IMR-90 (cell line): Measurements from ENCODE around the gene GIMAP8. TPM values are rescaled to one million over a fixed set of nuclear protein-coding genes. Genes with fewer than 3 reads are reported as not detected.

Experiments
- ATAC-seq: fragments of 200-7000 bp; cut with Tn5 transposase; 2 replicates; pipeline ENCODE4 v1.9.1; 2020; ENCODE audit warnings: low read depth, mild to moderate bottlenecking, moderate library complexity
- BruUV-seq: library from RNA; stranded (reverse); fragments of 400-500 nt; replicated peaks from 2 replicates; lab custom pipeline; 2021; lab: Mats Ljungman, UMichigan
- CTCF ChIA-PET: fragments of 300-600 bp; formaldehyde crosslinking; extraction: SDS; loops from one replicate; lab custom pipeline; 2021; ENCODE audit warnings: antibody characterized with exemption; lab: Yijun Ruan, JAX
- POLR2A ChIA-PET: fragments of 300-600 bp; sonication (Branson Sonifier 250); formaldehyde crosslinking; loops from one replicate; lab custom pipeline; 2022; ENCODE audit warnings: antibody characterized with exemption; ENCODE audit not compliant: unreplicated experiment; lab: Charles Lee
- DNase-seq: peaks from one replicate; pipeline ENCODE4 v3.0.0; 2013
- H2AFZ ChIP-seq: replicated peaks from 2 replicates; pipeline ENCODE3; 2013; ENCODE audit warnings: low read length, mild to moderate bottlenecking; ENCODE audit not compliant: poor library complexity
- H2AK5ac ChIP-seq: 2 replicates; pipeline ENCODE4 v1.6.1; 2013; ENCODE audit warnings: low read depth, low read length, inconsistent platforms
- H2AK9ac ChIP-seq: replicated peaks from 2 replicates; pipeline ENCODE3; 2013; ENCODE audit warnings: mild to moderate bottlenecking, low read depth, low read length, moderate library complexity; ENCODE audit not compliant: poor library complexity
- H2BK120ac ChIP-seq: 2 replicates; pipeline ENCODE4 v1.6.1; 2013; ENCODE audit warnings: low read depth, low read length, inconsistent platforms
- H2BK15ac ChIP-seq: 3 replicates; pipeline ENCODE4 v1.6.1; 2013; ENCODE audit warnings: low read depth, low read length, inconsistent platforms
- H2BK20ac ChIP-seq: 2 replicates; pipeline ENCODE4 v1.6.1; 2013; ENCODE audit warnings: low read depth, mild to moderate bottlenecking, inconsistent platforms, low read length, moderate library complexity
- H2BK5ac ChIP-seq: 2 replicates; pipeline ENCODE4 v1.6.1; 2013; ENCODE audit warnings: mild to moderate bottlenecking, low read depth, low read length, inconsistent platforms; ENCODE audit not compliant: poor library complexity, severe bottlenecking
- H3K14ac ChIP-seq: replicated peaks from 2 replicates; pipeline ENCODE4 v1.6.1; 2013; ENCODE audit warnings: low read depth, low read length, inconsistent platforms
- H3K18ac ChIP-seq: 2 replicates; pipeline ENCODE4 v1.6.1; 2013; ENCODE audit warnings: low read depth, low read length, control low read depth
- H3K23ac ChIP-seq: 2 replicates; pipeline ENCODE4 v1.6.1; 2013; ENCODE audit warnings: low read depth, low read length, inconsistent platforms
- H3K27ac ChIP-seq: 2 replicates; pipeline ENCODE4 v1.5.1; 2013; ENCODE audit warnings: mild to moderate bottlenecking, control low read depth, low read length; ENCODE audit not compliant: insufficient read depth
- H3K27me3 ChIP-seq: 2 replicates; pipeline ENCODE4 v1.6.1; 2013; ENCODE audit warnings: low read length; ENCODE audit not compliant: control insufficient read depth, insufficient read depth
- H3K36me3 ChIP-seq: 2 replicates; pipeline ENCODE4 v1.6.1; 2013; ENCODE audit warnings: low read length, mixed read lengths; ENCODE audit not compliant: control insufficient read depth, insufficient read depth
- H3K4ac ChIP-seq: 2 replicates; pipeline ENCODE4 v1.6.1; 2013; ENCODE audit warnings: low read depth, low read length, inconsistent platforms
- H3K4me1 ChIP-seq: 2 replicates; pipeline ENCODE4 v1.6.1; 2013; ENCODE audit warnings: low read length, mixed read lengths; ENCODE audit not compliant: control insufficient read depth, insufficient read depth
- H3K4me2 ChIP-seq: 2 replicates; pipeline ENCODE4 v1.6.1; 2013; ENCODE audit warnings: low read depth, mild to moderate bottlenecking, control low read depth, low read length, moderate library complexity
- H3K4me3 ChIP-seq: 2 replicates; pipeline ENCODE4 v1.5.1; 2013; ENCODE audit warnings: low read depth, mild to moderate bottlenecking, control low read depth, low read length, moderate library complexity; ENCODE audit not compliant: insufficient read depth
- H3K56ac ChIP-seq: 2 replicates; pipeline ENCODE4 v1.6.1; 2013; ENCODE audit warnings: low read length, inconsistent platforms; ENCODE audit not compliant: insufficient read depth; ENCODE audit errors: extremely low read depth
- H3K79me1 ChIP-seq, 2 experiments: 2 replicates each; pipeline ENCODE4 v1.6.1; 2013; ENCODE audit warnings: low read length in 2 of 2, inconsistent platforms in 1 of 2, low read depth in 1 of 2
- H3K9ac ChIP-seq: 2 replicates; pipeline ENCODE4 v1.6.1; 2013; ENCODE audit warnings: low read depth, low read length, control low read depth
- H3K9me1 ChIP-seq: 2 replicates; pipeline ENCODE4 v1.6.1; 2013; ENCODE audit warnings: low read length, inconsistent platforms; ENCODE audit not compliant: insufficient read depth
- H3K9me3 ChIP-seq: 2 replicates; pipeline ENCODE4 v1.6.1; 2013; ENCODE audit warnings: low read length; ENCODE audit not compliant: control insufficient read depth, insufficient read depth
- H4K20me1 ChIP-seq: 2 replicates; pipeline ENCODE4 v1.6.1; 2013; ENCODE audit warnings: low read length, inconsistent platforms; ENCODE audit not compliant: insufficient read depth
- H4K5ac ChIP-seq: 2 replicates; pipeline ENCODE4 v1.6.1; 2013; ENCODE audit warnings: mild to moderate bottlenecking, low read depth, low read length, control low read depth
- H4K8ac ChIP-seq, 2 experiments: 2 replicates each; pipeline ENCODE4 v1.6.1; 2013; ENCODE audit warnings: low read depth in 2 of 2, low read length in 2 of 2, control low read depth in 1 of 2, inconsistent platforms in 1 of 2
- H4K91ac ChIP-seq: 2 replicates; pipeline ENCODE4 v1.6.1; 2013; ENCODE audit warnings: low read depth, low read length, inconsistent platforms; ENCODE audit not compliant: insufficient read depth
- CEBPB ChIP-seq: IDR thresholded peaks from 2 replicates; pipeline ENCODE4 v1.6.1; 2012; ENCODE audit warnings: low read depth, low read length, improper control_type of control experiment
- MAFK ChIP-seq: IDR thresholded peaks from 2 replicates; pipeline ENCODE4 v1.6.1; 2012; ENCODE audit warnings: low read depth, low read length, improper control_type of control experiment
- MAZ ChIP-seq: IDR thresholded peaks from 2 replicates; pipeline ENCODE4 v1.6.1; 2012; ENCODE audit warnings: low read depth, mild to moderate bottlenecking, low read length, improper control_type of control experiment, moderate library complexity, borderline replicate concordance
- MXI1 ChIP-seq: IDR thresholded peaks from 2 replicates; pipeline ENCODE4 v1.6.1; 2012; ENCODE audit warnings: low read depth, mild to moderate bottlenecking, low read length, moderate library complexity, borderline replicate concordance
- RAD21 ChIP-seq: IDR thresholded peaks from 2 replicates; pipeline ENCODE4 v1.6.1; 2012; ENCODE audit warnings: low read length, improper control_type of control experiment
- WGBS, 2 experiments: methylation state at CpG; one replicate each; pipeline versions ENCODE4 v1.1.5 to v1.1.7; 2013; ENCODE audit warnings: missing lambda C conversion rate in 2 of 2; ENCODE audit not compliant: insufficient read length in 1 of 2; ENCODE audit errors: extremely low coverage in 2 of 2; 5-methylcytosine and 5-hydroxymethylcytosine counted together
- dilution Hi-C: fragments of 300-500 bp; cut with HindIII; formaldehyde crosslinking; loops from one replicate; pipeline ENCODE4 v1.14.3; 2018; ENCODE audit warnings: low sequenced_read_pairs; ENCODE audit not compliant: unreplicated experiment
- in situ Hi-C: fragments of 300-500 bp; cut with MboI; formaldehyde crosslinking; loops from 3 replicates; pipeline ENCODE4 v1.14.3; 2019; ENCODE audit warnings: low sequenced_read_pairs, inconsistent platforms, mixed read lengths
- intact Hi-C: fragments of 100-400 bp; cut with micrococcal nuclease; formaldehyde crosslinking; loops from 2 replicates; pipeline ENCODE4 v1.10.0; 2022
- polyA plus RNA-seq, 3 experiments: library from polyadenylated mRNA; depleted of rRNA; stranded (reverse); fragments of >200 nt; gene quantifications; 2 replicates each; pipeline ENCODE4 v1.2.3, GENCODE V29; 2012; ENCODE audit warnings: low replicate concordance in 1 of 3
- total RNA-seq: library from RNA; depleted of rRNA; stranded (reverse); fragments of >200 nt; gene quantifications from 2 replicates; pipeline ENCODE4 v1.2.3, GENCODE V29; 2012
- TF ChIP-seq, protein P1 (sequence below): fragments of 150-350 bp; IDR thresholded peaks from 2 replicates; pipeline ENCODE4 v1.6.1; 2017; ENCODE audit warnings: mild to moderate bottlenecking, antibody characterized with exemption, low read length, low read depth

GIMAP8 gene
- total and polyA plus RNA-seq, 2 of the 4 experiments (the other 2 are of a cell fraction) = not detected

DNA sequence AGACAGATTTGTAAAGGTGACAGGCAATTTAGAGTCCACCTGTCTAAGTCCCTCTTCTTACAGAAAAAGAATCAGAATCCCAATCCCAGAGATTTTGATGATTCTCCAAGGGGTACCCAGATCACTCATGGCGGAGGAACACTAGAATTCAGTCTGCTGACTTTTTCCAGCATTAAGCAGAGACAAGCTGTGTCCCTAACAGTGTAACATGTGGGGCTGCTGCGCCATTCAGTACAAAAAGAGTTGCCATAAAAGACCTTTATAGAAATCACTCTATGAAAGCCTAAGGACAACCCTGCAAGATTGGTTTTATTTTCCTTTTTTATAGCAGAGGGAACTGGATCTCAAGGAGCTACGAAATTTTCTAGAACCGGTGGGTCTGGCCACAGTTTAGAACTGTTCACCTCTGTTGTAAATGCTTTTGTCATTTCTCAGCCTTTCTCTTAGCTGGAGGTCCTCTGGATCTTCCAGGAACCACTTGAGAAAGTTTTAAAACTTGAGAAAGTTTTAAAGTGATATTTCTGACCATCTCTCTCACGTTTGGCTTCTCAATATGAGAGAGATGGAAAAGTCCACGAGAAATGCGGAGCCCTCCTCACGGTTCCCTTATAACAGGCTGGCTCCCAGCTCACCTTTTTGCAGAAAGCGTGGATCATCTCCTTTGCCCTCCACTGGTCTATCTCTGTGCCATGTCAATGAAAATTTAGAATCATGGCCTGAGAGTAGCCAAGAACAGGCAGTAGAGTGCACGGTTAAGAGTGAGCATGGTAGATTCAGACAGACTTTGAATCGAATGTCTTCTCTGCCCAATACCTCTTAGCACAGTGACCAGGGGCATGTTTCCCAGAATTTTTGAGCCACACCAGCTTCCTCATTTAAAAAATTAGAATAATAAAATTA, 65.1 kb downstream of the GIMAP8 start:
- WGBS, 2 experiments = 30% methylated on average over 2 of the region's 11 CpGs; no CpG with 5 or more reads in 1 of the 2 experiments
- Histone ChIP-seq H3K23ac (no peak overlapping the region), H2AK5ac (no peak overlapping the region), H4K5ac (no peak overlapping the region), H4K20me1 (no peaks in the 10 kb centered on the region), H3K4ac (no peak overlapping the region), H2BK20ac (no peak overlapping the region), H2BK120ac (no peak overlapping the region), H2AFZ (no peak overlapping the region), H3K4me2 (no peak overlapping the region), H4K8ac (no peak overlapping the region), H3K9ac (no peak overlapping the region), H2BK5ac (no peak overlapping the region), H3K18ac (no peak overlapping the region), H3K14ac (no peak overlapping the region), H3K4me1 (no peaks in the 10 kb centered on the region), H3K79me1 (no peaks in the 10 kb centered on the region), H2AK9ac (no peak overlapping the region), H3K9me3 (peaks cover 8% of the 10 kb centered on the region; the same call in 1 of the 2 replicates), H3K27ac (no peak overlapping the region), H3K4me3 (no peak overlapping the region), H3K36me3 (no peaks in the 10 kb centered on the region), H2BK15ac (no peak overlapping the region), H3K56ac (no peak overlapping the region), H3K9me1 (no peaks in the 10 kb centered on the region), H4K91ac (no peak overlapping the region), H3K27me3 (no peaks in the 10 kb centered on the region)
- no TSS peak for BruUV-seq
- CTCF ChIA-PET = no interaction called here
- POLR2A ChIA-PET = no interaction called here
- no peak for DNase-seq
- TF ChIP-seq RAD21 (no peak), CEBPB (no peak), MXI1 (no peak), MAFK (no peak), MAZ (no peak)
- TF ChIP-seq, protein P1, sequence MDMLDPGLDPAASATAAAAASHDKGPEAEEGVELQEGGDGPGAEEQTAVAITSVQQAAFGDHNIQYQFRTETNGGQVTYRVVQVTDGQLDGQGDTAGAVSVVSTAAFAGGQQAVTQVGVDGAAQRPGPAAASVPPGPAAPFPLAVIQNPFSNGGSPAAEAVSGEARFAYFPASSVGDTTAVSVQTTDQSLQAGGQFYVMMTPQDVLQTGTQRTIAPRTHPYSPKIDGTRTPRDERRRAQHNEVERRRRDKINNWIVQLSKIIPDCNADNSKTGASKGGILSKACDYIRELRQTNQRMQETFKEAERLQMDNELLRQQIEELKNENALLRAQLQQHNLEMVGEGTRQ = no peak
- in situ Hi-C loops (no loop called here), dilution Hi-C loops (no loop called here), intact Hi-C loops (no loop called here)
- ATAC-seq = no peak
